ENCODE results near the gene FATE1.

The FATE1 gene

DNA sequence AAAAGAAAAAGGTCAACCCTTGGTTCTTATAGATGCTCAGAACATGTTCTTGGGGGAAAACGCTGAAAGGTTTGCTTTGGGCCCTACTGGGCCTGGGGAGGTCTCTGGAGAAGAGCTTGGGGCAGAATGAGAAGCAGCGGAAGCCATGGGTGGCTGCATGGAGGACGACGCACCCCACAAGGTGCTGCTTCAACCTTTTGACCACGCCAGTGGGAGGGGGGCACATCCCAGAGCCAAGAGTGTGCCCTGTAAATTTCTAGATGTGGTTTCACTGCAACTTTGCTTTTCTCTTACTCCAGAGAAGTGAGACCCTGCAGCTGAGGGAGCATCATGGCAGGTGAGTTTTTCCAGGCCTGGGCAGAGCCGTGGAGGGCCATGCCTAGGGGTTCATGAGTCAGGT, 17.4 kb upstream of the FATE1 start:
- in situ Hi-C loops (cut with MboI; ENCODE audit: low sequenced_read_pairs): loop anchor here (25.0 kb wide), 2 partner anchors 336 to 936 kb away; no protein-coding TSS in a partner anchor
- no peaks in the 10 kb centered on the region for H3K9me3 ChIP-seq

DNA sequence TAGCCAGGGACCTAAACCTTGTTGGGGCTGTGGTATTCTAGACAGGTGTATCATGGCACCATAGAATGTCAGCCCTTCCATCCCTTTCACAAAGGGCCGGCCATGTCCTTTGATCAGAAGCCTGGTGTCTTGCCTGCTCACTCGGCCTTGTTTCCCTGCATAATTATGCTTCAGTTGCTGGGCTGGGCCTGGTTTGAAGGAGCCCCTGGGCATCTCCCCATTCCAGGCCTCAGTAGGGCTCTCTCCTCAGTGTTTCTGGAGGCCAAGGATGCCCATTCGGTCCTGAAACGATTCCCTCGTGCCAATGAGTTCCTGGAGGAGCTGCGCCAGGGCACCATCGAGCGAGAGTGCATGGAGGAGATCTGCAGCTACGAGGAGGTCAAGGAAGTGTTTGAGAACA, 16.1 kb upstream of the FATE1 start:
- H3K9me3 ChIP-seq: no peaks in the 10 kb centered on the region
- no peaks in the 10 kb centered on the region for H3K36me3 ChIP-seq (replicated peaks)
- no peak overlapping the region for H3K4me3 ChIP-seq
- DNase-seq (ENCODE audit: low spot score in 2 of 2): no peak
- H3K27me3 ChIP-seq (ENCODE audit: low read depth): no peaks in the 10 kb centered on the region
- H3K4me1 ChIP-seq: no peaks in the 10 kb centered on the region
- in situ Hi-C loops (cut with MboI; ENCODE audit: low sequenced_read_pairs): loop anchor here (25.0 kb wide), 2 partner anchors 337 to 937 kb away; no protein-coding TSS in a partner anchor

More for the DNA sequence above, 17.4 kb upstream of the FATE1 start:
- Histone ChIP-seq H3K36me3 (replicated peaks) (no peaks in the 10 kb centered on the region), H3K27me3 (ENCODE audit: low read depth) (no peaks in the 10 kb centered on the region), H3K4me1 (no peaks in the 10 kb centered on the region), H3K4me3 (no peak overlapping the region)
- no peak for DNase-seq (ENCODE audit: low spot score in 2 of 2)

DNA sequence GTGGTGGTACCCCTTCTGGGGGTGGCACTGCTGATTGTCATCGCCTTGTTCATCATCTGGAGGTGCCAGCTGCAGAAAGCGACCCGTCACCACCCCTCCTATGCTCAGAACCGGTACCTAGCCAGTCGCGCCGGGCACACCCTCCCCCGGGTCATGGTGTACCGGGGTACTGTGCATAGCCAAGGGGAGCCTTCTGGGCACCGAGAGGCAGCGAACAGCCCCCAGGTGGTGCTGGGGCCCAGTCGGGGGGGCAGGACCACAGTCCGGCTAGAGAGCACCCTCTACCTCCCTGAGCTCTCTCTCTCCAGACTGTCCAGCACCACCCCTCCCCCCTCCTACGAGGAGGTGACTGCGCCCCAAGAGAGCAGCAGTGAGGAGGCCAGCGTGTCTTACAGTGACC, 15.3 kb upstream of the FATE1 start:
- Histone ChIP-seq H3K36me3 (replicated peaks) (no peaks in the 10 kb centered on the region), H3K9me3 (no peaks in the 10 kb centered on the region), H3K27me3 (ENCODE audit: low read depth) (no peaks in the 10 kb centered on the region), H3K4me1 (no peaks in the 10 kb centered on the region), H3K4me3 (no peak overlapping the region)
- in situ Hi-C loops (cut with MboI; ENCODE audit: low sequenced_read_pairs): no loop called here
- no peak for DNase-seq (ENCODE audit: low spot score in 2 of 2)

GRCh38 chrX:151701071-151701470, 14.8 kb upstream of the FATE1 start:
- H3K27me3 ChIP-seq (ENCODE audit: low read depth): no peaks in the 10 kb centered on the region
- in situ Hi-C loops (cut with MboI; ENCODE audit: low sequenced_read_pairs): no loop called here
- no peak for DNase-seq (ENCODE audit: low spot score in 2 of 2)
- no peaks in the 10 kb centered on the region for H3K4me1 ChIP-seq
- no peaks in the 10 kb centered on the region for H3K9me3 ChIP-seq
- no peaks in the 10 kb centered on the region for H3K36me3 ChIP-seq (replicated peaks)
- no peak overlapping the region for H3K4me3 ChIP-seq

GRCh38 chrX:151701531-151701930, 14.3 kb upstream of the FATE1 start:
- no peaks in the 10 kb centered on the region for H3K9me3 ChIP-seq
- no peaks in the 10 kb centered on the region for H3K36me3 ChIP-seq (replicated peaks)

GRCh38 chrX:151702026-151702714, 13.7 kb upstream of the FATE1 start:
- no peak overlapping the region for H3K4me3 ChIP-seq
- no peak for DNase-seq (ENCODE audit: low spot score in 2 of 2)
- in situ Hi-C loops (cut with MboI; ENCODE audit: low sequenced_read_pairs): no loop called here
- no peaks in the 10 kb centered on the region for H3K36me3 ChIP-seq (replicated peaks)
- H3K9me3 ChIP-seq: no peaks in the 10 kb centered on the region
- H3K4me1 ChIP-seq: no peaks in the 10 kb centered on the region
- no peaks in the 10 kb centered on the region for H3K27me3 ChIP-seq (ENCODE audit: low read depth)

More at GRCh38 chrX:151701531-151701930, 14.3 kb upstream of the FATE1 start:
- in situ Hi-C loops (cut with MboI; ENCODE audit: low sequenced_read_pairs): no loop called here
- Histone ChIP-seq H3K4me1 (no peaks in the 10 kb centered on the region), H3K4me3 (no peak overlapping the region), H3K27me3 (ENCODE audit: low read depth) (no peaks in the 10 kb centered on the region)
- no peak for DNase-seq (ENCODE audit: low spot score in 2 of 2)

DNA sequence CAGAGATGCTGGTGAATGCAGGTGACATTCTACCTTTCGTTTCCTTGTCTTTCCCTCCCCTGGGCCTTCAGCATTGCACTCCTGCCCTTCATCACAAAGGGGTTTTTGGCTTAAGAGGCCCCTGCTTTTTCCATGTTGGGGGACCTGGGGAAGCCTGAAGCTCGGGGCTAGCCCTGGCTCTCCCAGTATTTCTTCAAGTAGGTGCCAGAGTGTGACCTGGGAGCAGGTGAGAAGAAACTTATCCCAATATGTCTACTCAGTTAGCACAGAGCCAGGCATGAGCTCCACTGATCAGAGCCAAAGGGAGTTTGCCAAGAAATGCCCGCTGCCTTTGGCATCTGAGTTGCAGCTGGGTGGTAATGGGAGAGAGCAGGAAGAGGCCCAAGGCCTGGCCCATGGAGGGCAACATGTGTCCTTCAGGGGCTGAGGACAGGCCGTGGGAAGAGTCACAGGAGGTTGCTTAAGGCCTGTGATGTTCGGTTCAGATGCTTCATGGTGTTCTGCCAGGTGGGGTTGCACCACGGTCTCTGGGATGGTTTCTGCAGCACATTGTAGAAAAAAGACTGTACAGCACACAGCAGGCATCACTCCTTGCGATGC, 13.0 kb upstream of the FATE1 start:
- no peak overlapping the region for H3K4me3 ChIP-seq
- no peaks in the 10 kb centered on the region for H3K9me3 ChIP-seq
- DNase-seq (ENCODE audit: low spot score in 2 of 2): no peak
- H3K27me3 ChIP-seq (ENCODE audit: low read depth): no peaks in the 10 kb centered on the region
- H3K4me1 ChIP-seq: no peaks in the 10 kb centered on the region
- in situ Hi-C loops (cut with MboI; ENCODE audit: low sequenced_read_pairs): no loop called here
- no peaks in the 10 kb centered on the region for H3K36me3 ChIP-seq (replicated peaks)

DNA sequence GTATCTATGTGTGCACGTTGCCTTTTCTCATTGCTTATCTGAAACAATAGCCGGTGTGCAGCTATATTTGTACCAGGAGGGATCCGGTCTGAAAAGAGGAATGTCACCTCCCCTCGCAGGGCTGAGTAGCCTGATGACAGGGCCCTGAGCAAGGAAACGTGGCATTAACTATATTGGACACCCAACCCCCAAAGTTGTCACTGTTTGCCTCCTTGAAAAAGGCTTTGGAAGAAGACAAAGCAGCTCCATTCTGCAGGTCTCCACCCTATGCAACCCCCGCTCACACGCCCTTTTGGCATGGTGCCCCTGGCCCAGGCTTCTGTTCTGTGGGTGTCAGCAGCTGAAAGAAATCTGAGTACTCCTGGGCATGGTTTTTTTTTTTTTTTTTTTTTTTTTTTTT, 12.3 kb upstream of the FATE1 start:
- Histone ChIP-seq H3K36me3 (replicated peaks) (no peaks in the 10 kb centered on the region), H3K4me1 (no peaks in the 10 kb centered on the region), H3K9me3 (no peaks in the 10 kb centered on the region), H3K4me3 (no peak overlapping the region), H3K27me3 (ENCODE audit: low read depth) (no peaks in the 10 kb centered on the region)
- DNase-seq (ENCODE audit: low spot score in 2 of 2): peak in 1 of 2 experiments; percentile 47
- in situ Hi-C loops (cut with MboI; ENCODE audit: low sequenced_read_pairs): no loop called here

- in situ Hi-C loops (cut with MboI; ENCODE audit: low sequenced_read_pairs): no loop called here
- H3K9me3 ChIP-seq: no peaks in the 10 kb centered on the region
Observed at GRCh38 chrX:151704041-151704663, 11.7 kb upstream of the FATE1 start.

GRCh38 chrX:151708821-151709220, 7.0 kb upstream of the FATE1 start:
- Histone ChIP-seq H3K4me1 (no peaks in the 10 kb centered on the region), H3K4me3 (no peak overlapping the region), H3K9me3 (no peaks in the 10 kb centered on the region), H3K27me3 (ENCODE audit: low read depth) (no peaks in the 10 kb centered on the region), H3K36me3 (replicated peaks) (no peaks in the 10 kb centered on the region)
- in situ Hi-C loops (cut with MboI; ENCODE audit: low sequenced_read_pairs): no loop called here
- DNase-seq (ENCODE audit: low spot score in 2 of 2): no peak

More at GRCh38 chrX:151704041-151704663, 11.7 kb upstream of the FATE1 start:
- Histone ChIP-seq H3K27me3 (ENCODE audit: low read depth) (no peaks in the 10 kb centered on the region), H3K36me3 (replicated peaks) (no peaks in the 10 kb centered on the region), H3K4me3 (no peak overlapping the region), H3K4me1 (no peaks in the 10 kb centered on the region)
- DNase-seq (ENCODE audit: low spot score in 2 of 2): no peak

DNA sequence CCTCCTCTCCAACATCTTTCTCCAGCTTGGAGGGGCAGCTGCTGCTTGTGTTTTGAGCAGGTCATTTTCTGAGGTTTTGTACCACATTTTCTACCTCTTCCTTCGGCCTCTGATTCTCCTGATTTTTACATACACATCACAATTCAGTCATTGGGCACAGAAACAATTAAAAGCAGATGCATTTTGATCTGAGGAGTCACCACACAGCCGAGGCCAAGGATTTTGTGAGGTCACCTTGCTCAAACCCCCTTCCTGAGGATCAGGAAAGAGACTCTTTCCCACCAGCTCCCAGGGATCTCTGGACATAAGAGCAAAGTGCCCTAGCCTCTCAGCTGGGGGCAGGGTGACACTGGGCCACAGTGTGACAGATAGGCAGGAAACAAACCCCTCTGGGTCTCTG, 5.4 kb upstream of the FATE1 start:
- Histone ChIP-seq H3K4me3 (no peak overlapping the region), H3K4me1 (no peaks in the 10 kb centered on the region), H3K9me3 (no peaks in the 10 kb centered on the region), H3K36me3 (replicated peaks) (no peaks in the 10 kb centered on the region), H3K27me3 (ENCODE audit: low read depth) (no peaks in the 10 kb centered on the region)
- DNase-seq (ENCODE audit: low spot score in 2 of 2): no peak
- in situ Hi-C loops (cut with MboI; ENCODE audit: low sequenced_read_pairs): no loop called here

GRCh38 chrX:151711154-151711553, 4.7 kb upstream of the FATE1 start:
- in situ Hi-C loops (cut with MboI; ENCODE audit: low sequenced_read_pairs): no loop called here
- DNase-seq (ENCODE audit: low spot score in 2 of 2): no peak
- H3K9me3 ChIP-seq: no peaks in the 10 kb centered on the region
- no peaks in the 10 kb centered on the region for H3K36me3 ChIP-seq (replicated peaks)
- no peaks in the 10 kb centered on the region for H3K27me3 ChIP-seq (ENCODE audit: low read depth)
- H3K4me1 ChIP-seq: no peaks in the 10 kb centered on the region
- no peak overlapping the region for H3K4me3 ChIP-seq

GRCh38 chrX:151711787-151712186, 4.0 kb upstream of the FATE1 start:
- DNase-seq (ENCODE audit: low spot score in 2 of 2): no peak
- H3K9me3 ChIP-seq: no peaks in the 10 kb centered on the region
- in situ Hi-C loops (cut with MboI; ENCODE audit: low sequenced_read_pairs): no loop called here
- no peaks in the 10 kb centered on the region for H3K36me3 ChIP-seq (replicated peaks)
- H3K4me3 ChIP-seq: no peak overlapping the region
- H3K27me3 ChIP-seq (ENCODE audit: low read depth): no peaks in the 10 kb centered on the region
- H3K4me1 ChIP-seq: no peaks in the 10 kb centered on the region

GRCh38 chrX:151712253-151712652, 3.6 kb upstream of the FATE1 start:
- Histone ChIP-seq H3K9me3 (no peaks in the 10 kb centered on the region), H3K27me3 (ENCODE audit: low read depth) (no peaks in the 10 kb centered on the region), H3K4me1 (no peaks in the 10 kb centered on the region), H3K4me3 (no peak overlapping the region), H3K36me3 (replicated peaks) (no peaks in the 10 kb centered on the region)
- DNase-seq (ENCODE audit: low spot score in 2 of 2): no peak
- in situ Hi-C loops (cut with MboI; ENCODE audit: low sequenced_read_pairs): no loop called here
